T-helper 2 cell (primary cell): ENCODE results near the gene SLC13A5.
A peak's percentile ranks its signal among the peaks of the same experiment; 100 is the strongest.
"Not testable (repeated sequence)": the region's sequence is repeated elsewhere in the genome, so short reads cannot be mapped to it uniquely, and the experiment has no call there.

Experiments
- DNase-seq, 5 experiments: peaks; one replicate each; pipeline versions ENCODE4 v3.0.0 to v3.0.0-alpha.2; 2012 to 2022

SLC13A5 gene

DNA sequence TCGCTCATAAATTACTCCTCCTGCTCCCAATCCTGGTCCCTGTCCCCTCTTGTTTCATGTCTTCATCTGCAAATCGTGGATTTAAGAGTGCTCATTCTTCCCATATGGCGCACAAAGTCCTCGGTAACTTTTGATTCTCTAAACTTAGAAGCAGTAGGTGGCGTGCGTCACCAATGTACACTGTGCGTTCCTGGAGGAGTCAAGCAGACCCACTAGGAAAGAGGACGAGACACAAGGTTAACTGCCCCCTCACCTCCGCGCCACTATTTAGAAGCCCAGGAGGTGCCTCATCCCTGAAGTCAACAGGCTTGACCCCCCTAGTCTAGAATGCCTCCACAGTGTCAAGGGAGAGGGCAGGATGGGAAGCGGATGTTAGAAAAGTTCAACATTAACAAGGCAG lies 2.9 kb downstream of the SLC13A5 start:
- DNase-seq: no peak

GRCh38 chr17:6708357-6708961 lies 4.7 kb downstream of the SLC13A5 start:
- no peak for DNase-seq

- no peak for DNase-seq
These were observed 6.2 kb downstream of the SLC13A5 start for GRCh38 chr17:6706996-6707395.

DNA sequence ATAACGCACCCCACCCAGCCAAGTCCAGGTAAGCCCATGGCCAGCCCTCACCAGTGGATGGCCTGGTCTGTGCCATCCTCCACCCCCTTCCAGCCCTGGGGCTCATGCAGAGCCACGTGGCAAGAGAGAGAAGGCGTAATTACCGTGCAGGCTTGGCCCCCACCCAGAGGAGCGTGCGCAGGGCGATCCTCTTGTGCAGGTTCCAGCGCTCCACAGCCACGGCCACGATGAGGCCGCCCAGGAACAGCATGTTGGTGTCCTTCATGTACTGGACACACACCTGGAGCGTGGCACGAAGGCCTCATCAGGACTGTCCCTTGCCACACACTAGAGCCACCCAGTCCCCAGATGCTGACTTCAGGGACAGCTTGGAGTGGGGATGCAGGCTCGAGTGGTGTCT lies 6.7 kb downstream of the SLC13A5 start:
- no peak for DNase-seq

DNA sequence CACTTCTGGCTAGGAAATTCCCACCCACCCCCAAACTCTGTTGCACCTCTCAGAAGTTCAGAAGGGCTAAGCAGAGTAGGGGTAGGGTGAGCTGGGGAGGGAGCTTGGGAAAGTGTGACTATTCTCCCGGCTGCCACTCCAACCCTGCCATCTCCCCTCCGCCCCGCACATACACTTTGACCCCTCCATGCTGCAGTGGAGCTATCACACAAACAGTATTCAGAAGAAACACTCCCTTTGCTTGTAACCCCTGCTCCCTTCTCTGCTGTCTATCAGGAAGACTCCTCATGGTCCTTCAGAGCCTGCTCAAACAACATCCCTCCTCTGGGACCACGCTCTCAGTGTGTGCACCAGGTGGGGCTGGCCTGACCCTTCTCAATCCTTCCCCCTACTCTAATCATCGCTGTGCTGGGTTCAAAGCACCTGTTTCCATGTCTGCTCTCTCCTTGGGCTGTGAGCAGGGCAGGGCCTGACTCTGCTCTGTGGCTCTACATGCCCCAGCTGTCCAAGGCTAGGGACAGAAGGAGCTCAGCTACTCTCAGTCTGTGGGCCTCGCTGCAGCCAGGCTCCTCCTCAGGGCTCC lies 8.6 kb downstream of the SLC13A5 start:
- DNase-seq: no peak

DNA sequence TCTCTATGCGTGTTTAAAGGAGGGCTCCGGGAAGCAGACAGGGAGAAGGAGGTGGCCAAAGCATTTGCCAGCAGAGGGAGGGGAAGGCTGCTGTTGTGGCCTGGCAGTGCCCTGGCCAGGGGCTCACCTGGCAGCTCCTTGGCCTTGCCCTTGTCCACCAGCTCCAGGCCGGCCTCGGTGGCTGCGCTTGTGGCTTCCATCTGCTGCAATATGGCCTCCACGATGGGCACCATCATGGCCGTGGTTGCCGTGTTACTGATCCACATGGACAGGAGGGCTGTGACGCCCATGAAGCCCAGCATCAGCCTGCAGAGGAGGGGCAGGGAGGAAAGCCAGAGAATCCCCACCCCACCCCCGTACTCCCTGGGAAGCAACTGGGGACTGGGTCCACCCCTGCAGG lies 9.4 kb downstream of the SLC13A5 start:
- DNase-seq: no peak

- DNase-seq: no peak
These were observed 10.5 kb downstream of the SLC13A5 start for GRCh38 chr17:6702567-6703215.

DNA sequence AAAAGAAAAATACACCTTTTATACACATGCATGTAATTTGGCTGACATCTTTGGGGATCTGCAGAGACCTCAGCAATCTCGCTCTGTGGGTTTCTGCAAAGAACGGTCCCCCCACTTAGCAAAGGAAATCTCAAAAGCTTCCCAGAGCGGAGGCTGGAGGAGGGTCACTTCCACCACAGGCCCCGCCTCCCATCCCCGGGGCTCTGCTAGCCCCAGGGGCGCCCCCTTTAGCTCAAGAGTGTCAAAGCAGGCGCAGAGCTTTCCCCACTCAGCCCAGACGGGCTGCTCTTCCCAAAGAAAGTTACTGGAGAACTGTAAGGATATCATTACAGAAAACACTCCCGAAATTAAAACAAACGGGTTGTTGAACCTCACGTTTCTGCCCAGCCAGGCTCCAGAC lies 11.4 kb downstream of the SLC13A5 start:
- DNase-seq: peak in 1 of 5 experiments; percentile 15

DNA sequence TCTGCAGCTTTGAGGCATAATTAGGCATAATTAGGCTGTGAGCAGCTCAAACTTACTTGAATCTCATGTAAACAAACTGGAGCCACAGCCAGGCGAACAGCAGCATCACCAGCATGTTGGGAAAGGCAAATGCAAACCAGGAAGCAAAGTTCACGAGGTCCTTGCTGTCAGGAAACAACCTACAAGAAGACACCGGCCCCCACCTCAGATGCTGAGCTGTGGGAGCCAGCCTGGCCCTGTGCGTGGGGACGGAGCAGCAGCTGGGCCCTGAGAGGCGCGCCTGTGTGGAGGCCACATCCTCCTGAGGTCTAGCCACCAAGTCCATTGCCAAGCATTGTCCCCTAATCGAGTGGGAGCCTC lies 12.2 kb downstream of the SLC13A5 start:
- no peak for DNase-seq

DNA sequence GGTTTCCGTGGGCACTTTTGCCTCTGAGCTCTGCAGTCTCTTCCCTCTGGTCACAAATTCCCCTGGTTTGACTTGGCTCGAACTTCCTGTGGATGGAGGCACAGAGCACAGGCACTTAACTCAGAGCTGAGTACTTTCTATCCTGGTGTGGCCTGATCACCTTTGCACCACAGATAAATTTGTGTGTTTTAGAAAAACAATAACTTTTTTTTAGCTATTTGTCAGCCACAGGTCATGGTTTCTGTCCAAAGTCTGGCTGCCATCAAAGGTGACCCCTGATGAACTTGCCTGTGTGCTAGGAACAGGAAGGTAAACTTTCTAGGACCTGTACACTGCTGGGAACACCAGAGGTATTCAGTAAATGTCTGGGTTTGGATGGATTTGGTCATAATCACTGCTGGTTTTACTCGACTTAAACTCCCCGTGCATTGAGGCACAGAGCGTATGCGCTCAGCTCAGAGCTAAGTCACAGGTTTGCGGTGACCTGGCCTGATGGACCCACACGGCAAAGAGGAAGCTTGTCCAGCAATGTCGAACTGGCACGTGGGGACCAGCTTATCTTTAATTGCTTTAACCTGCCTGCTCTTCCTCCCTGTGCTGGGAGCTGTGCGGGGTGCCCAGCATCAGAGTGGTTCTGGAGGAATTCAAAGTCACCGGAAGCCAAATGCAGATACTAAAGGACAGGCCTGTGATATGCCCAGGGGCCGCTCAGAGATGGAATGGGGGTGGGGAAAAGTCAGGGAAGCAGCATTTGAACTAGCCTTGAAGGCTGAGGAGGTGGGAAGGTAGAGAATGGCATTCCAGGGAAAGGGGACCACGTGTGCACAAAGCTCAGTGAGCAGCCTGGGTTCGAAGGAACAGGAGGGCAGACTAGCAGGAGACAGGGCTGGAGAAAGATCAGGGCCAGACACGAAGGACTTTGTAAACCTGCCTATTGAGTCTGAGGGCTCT lies 12.9 kb downstream of the SLC13A5 start:
- no peak for DNase-seq

DNA sequence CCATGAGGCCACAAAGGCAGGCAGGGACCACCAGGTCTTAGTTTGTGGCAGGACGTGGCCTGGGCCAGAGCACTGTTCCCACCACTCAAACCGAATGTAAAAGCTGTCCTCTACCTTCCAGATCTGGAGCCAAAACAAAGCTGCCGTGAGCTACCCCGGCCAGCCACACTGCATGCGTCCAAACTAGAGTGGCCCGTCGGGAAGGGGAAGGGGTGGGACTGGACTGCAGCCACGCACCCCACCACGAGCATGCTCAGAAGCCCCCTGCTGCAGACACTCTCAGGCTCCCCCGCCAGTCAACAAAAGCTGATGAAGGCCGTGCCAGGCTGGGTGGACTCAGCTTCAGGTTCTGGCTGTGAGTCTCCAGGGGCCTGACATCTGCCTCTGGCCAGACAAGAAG lies 15.2 kb downstream of the SLC13A5 start:
- no peak for DNase-seq

GRCh38 chr17:6696906-6697305 lies 16.3 kb downstream of the SLC13A5 start:
- DNase-seq: no peak

DNA sequence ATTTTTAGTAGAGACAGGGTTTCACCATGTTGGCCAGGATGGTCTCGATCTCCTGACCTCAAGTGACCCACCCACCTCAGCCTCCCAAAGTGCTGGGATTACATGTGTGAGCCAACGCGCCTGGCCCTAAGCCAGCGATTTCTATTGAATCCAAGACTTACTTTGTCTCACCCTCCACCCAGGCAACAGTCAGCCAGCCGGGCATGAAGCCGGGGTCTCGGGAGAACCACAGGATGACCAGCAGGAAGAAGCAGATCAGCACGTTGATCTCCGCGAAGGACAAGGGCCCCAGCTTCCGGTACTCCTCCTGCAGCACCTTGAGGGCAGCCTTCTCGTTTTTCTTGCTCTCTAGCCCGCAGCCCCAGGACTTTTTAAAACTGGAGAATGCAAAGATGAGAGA lies 17.6 kb downstream of the SLC13A5 start:
- DNase-seq: no peak

GRCh38 chr17:6695051-6695450 lies 18.1 kb downstream of the SLC13A5 start:
- DNase-seq: no peak

DNA sequence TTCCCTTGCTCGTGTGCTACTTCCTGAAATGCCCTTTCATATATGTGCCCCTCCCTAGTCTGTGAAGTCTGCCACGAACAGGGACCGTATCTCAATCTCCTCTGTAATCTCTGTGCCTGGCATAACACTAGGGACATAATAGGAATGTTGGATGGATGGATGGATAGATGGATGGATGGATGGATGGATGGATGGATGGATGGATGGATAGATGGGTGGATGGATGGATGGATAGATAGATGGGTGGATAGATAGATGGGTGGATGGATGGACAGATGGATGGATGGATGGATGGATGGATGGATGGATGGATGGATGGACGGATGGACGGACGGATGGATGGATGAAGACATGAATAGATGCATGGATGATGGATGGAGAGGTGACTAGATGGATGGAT lies 21.2 kb downstream of the SLC13A5 start:
- DNase-seq: not testable (repeated sequence)

DNA sequence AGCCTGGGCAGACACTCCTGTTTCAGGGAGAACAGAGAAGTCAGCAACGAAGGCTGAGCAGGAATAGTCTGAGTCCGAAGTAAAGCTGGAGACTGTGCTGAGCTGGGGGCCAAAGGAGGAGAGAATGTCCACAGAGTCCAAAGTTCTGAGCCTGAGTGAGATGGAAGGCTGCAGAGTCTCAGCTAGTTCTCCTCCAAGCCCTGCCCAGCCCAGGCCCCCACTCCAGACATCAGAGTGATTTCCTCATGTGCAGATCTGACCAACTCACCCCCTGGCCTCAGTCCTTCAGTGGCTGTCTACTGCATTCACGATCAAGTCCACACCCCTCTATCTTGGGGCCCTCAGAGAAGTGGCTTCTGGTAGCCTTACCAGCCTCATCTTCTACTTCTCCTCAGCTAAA lies 21.6 kb downstream of the SLC13A5 start:
- no peak for DNase-seq

GRCh38 chr17:6690641-6691040 lies 22.5 kb downstream of the SLC13A5 start:
- no peak for DNase-seq

- no peak for DNase-seq
These were observed 24.2 kb downstream of the SLC13A5 start for GRCh38 chr17:6688944-6689343.

DNA sequence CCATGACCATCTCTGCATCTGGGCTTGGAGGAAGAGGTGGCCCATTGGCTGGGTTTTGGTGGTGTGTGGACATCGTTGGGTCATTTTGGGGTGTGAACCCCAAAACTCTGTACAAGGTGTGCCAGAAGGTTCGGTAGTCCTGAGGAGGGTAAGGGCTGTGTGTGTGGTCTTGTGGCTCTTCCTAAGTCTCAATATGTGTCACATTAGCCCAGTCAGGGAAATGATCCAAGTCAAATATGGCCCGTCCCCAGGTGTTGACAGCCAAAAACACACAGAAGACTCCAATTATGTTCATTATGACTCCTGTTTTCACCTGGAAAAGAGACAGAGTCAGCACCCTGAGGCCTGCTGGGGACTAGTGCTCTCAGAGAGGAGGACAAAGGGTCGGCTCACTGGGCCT lies 27.1 kb downstream of the SLC13A5 start:
- DNase-seq: no peak

GRCh38 chr17:6684881-6685767 lies 28.0 kb downstream of the SLC13A5 start:
- no peak for DNase-seq

GRCh38 chr17:6684460-6684783 lies 28.7 kb downstream of the SLC13A5 start:
- no peak for DNase-seq

DNA sequence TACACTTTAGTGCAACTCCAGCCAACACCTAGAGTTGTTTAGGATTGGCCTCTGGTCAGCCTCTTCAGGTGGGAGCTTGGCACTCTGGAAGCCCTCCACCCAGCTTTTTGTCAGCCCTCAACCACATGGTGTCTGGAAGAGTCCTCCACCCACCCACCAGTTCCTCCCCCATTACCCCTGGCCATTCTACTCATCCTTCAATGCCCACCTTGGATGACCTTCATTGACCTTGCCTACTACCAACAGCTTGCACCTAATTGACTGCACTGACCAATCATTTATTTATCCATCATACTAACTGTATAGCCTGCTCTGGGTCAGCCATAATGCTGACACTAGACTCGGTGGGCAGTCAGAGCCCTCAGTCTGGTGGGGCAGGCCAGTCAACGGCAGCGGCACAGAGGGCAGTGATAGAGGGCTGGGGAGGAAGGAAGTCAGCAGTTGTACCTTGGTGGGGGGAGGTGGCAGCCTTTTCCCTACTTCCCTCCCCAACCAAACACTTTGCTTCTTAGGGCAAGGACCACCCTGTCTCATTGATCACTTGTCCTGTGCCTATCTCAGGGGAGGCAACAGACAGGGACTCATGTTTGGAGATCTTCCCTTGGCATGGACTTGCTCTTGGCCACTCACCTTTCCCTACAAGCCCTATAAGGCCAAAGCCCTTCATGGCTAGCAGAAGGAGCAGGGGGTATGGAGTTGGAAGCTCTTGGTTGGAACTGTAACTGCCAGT lies 29.3 kb downstream of the SLC13A5 start:
- no peak for DNase-seq
